GM23248 (cell line): Measurements from ENCODE around the gene SLC22A3.

Experiments used
- EZH2 ChIP-seq: fragments of 200-600 bp; sonication (generic); IDR thresholded peaks from 2 replicates; pipeline ENCODE4 v1.6.1; 2018; ENCODE audit warnings: antibody characterized with exemption, mild to moderate bottlenecking; ENCODE audit not compliant: insufficient read depth, poor library complexity, severe bottlenecking
- EZH2phosphoT487 ChIP-seq: fragments of 200-600 bp; sonication (generic); IDR thresholded peaks from 2 replicates; pipeline ENCODE4 v1.6.1; 2018; ENCODE audit warnings: antibody characterized with exemption, moderate library complexity, mild to moderate bottlenecking, low read depth; ENCODE audit not compliant: insufficient read depth

DNA sequence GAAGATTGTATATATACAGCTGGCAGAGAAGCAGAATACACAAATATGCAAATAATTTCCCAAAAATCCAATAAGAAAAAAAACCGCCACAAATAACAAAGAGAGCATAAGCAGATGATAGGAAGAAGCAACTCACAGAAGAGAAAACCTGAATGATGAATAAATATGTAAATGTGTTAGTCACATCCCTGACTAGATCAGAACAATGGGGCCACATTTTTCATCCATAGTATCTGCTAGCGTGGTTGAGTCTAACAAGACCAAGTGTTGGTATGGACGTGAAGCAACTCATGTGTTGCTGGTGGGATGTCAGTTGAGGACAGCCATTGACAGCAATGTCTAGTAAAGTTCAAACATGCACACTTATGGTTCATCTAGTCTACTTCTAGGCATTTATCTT is 3.9 kb upstream of the SLC22A3 start:
- TF ChIP-seq EZH2phosphoT487 (no peak), EZH2 (no peak)
